Measurements from ENCODE around the gene CTDP1.

The CTDP1 gene

GRCh38 chr18:79687806-79688205, 8.2 kb downstream of the CTDP1 start:
- ATAC-seq, result no peak

GRCh38 chr18:79690071-79690470, 10.5 kb downstream of the CTDP1 start:
- TF ChIP-seq ESRRG (CRISPR knock-in tag; IDR thresholded peaks at IDR 0.05) (no peak), ZFP3 (CRISPR knock-in tag; IDR thresholded peaks at IDR 0.05) (no peak), RARB (CRISPR knock-in tag; IDR thresholded peaks at IDR 0.05) (no peak), ZC3H10 (CRISPR knock-in tag; IDR thresholded peaks at IDR 0.05) (no peak), ISL1 (CRISPR knock-in tag; IDR thresholded peaks at IDR 0.05) (no peak), ARNTL (CRISPR knock-in tag; IDR thresholded peaks at IDR 0.05; ENCODE audit: borderline replicate concordance, low read depth) (no peak)
- ATAC-seq, result no peak

More at GRCh38 chr18:79687806-79688205, 8.2 kb downstream of the CTDP1 start:
- no peak for TF ChIP-seq ZC3H10 (CRISPR knock-in tag; IDR thresholded peaks at IDR 0.05)
- TF ChIP-seq TOX (CRISPR knock-in tag; IDR thresholded peaks at IDR 0.05; ENCODE audit: borderline replicate concordance), result no peak
- TF ChIP-seq OSR1 (CRISPR knock-in tag; IDR thresholded peaks at IDR 0.05), result no peak
- no peak for TF ChIP-seq SNAI2 (CRISPR knock-in tag; IDR thresholded peaks at IDR 0.05)
- no peak for TF ChIP-seq ARNTL (CRISPR knock-in tag; IDR thresholded peaks at IDR 0.05; ENCODE audit: borderline replicate concordance, low read depth)
- TF ChIP-seq TSHZ2 (CRISPR knock-in tag; IDR thresholded peaks at IDR 0.05), result no peak
- no peak for TF ChIP-seq ZNF70 (CRISPR knock-in tag; IDR thresholded peaks at IDR 0.05)
- no peak for TF ChIP-seq ZNF8 (CRISPR knock-in tag; IDR thresholded peaks at IDR 0.05)
- TF ChIP-seq ZNF565 (CRISPR knock-in tag; conservative IDR thresholded peaks at IDR 0.05; ENCODE audit: low read depth), result no peak
- TF ChIP-seq RARB (CRISPR knock-in tag; IDR thresholded peaks at IDR 0.05), result no peak
- no peak for TF ChIP-seq BACH2 (CRISPR knock-in tag; IDR thresholded peaks at IDR 0.05; ENCODE audit: borderline replicate concordance)
- TF ChIP-seq ZFP30 (CRISPR knock-in tag; IDR thresholded peaks at IDR 0.05), result no peak
- TF ChIP-seq ZFP3 (CRISPR knock-in tag; IDR thresholded peaks at IDR 0.05), result no peak
- TF ChIP-seq CSRNP3 (CRISPR knock-in tag; IDR thresholded peaks at IDR 0.05), result no peak
- TF ChIP-seq ISL1 (CRISPR knock-in tag; IDR thresholded peaks at IDR 0.05), result no peak
- TF ChIP-seq CREB5 (CRISPR knock-in tag; IDR thresholded peaks at IDR 0.05; ENCODE audit: low read depth), result no peak

GRCh38 chr18:79690586-79691482, 11.2 kb downstream of the CTDP1 start:
- ATAC-seq, result no peak
- TF ChIP-seq TCF4 (CRISPR knock-in tag; IDR thresholded peaks at IDR 0.05; ENCODE audit: borderline replicate concordance), result no peak
- no peak for TF ChIP-seq OSR1 (CRISPR knock-in tag; IDR thresholded peaks at IDR 0.05)
- TF ChIP-seq ESRRG (CRISPR knock-in tag; IDR thresholded peaks at IDR 0.05), result no peak
- TF ChIP-seq CSRNP3 (CRISPR knock-in tag; IDR thresholded peaks at IDR 0.05), result no peak
- TF ChIP-seq ZNF8 (CRISPR knock-in tag; IDR thresholded peaks at IDR 0.05), result no peak
- TF ChIP-seq RARB (CRISPR knock-in tag; IDR thresholded peaks at IDR 0.05), result no peak
- TF ChIP-seq CREB5 (CRISPR knock-in tag; IDR thresholded peaks at IDR 0.05; ENCODE audit: low read depth), result no peak
- TF ChIP-seq CSDC2 (CRISPR knock-in tag; IDR thresholded peaks at IDR 0.05), result no peak
- no peak for TF ChIP-seq POU6F1 (CRISPR knock-in tag; IDR thresholded peaks at IDR 0.05; ENCODE audit: borderline replicate concordance, low read depth)
- TF ChIP-seq ZNF70 (CRISPR knock-in tag; IDR thresholded peaks at IDR 0.05), result no peak
- TF ChIP-seq ZFP30 (CRISPR knock-in tag; IDR thresholded peaks at IDR 0.05), result no peak
- TF ChIP-seq PPARA (CRISPR knock-in tag; IDR thresholded peaks at IDR 0.05; ENCODE audit: borderline replicate concordance), result no peak
- no peak for TF ChIP-seq ZNF565 (CRISPR knock-in tag; conservative IDR thresholded peaks at IDR 0.05; ENCODE audit: low read depth)
- TF ChIP-seq PATZ1 (CRISPR knock-in tag; IDR thresholded peaks at IDR 0.05; ENCODE audit: borderline replicate concordance), result no peak
- no peak for TF ChIP-seq ARNTL (CRISPR knock-in tag; IDR thresholded peaks at IDR 0.05; ENCODE audit: borderline replicate concordance, low read depth)
